K562 (cell line): ENCODE data around the gene DNAL4. TPM values are rescaled to one million over a fixed set of nuclear protein-coding genes. Genes with fewer than 3 reads are reported as not detected.

Source experiments
- ATAC-seq: fragments of 200-7000 bp; cut with Tn5 transposase; 3 replicates; pipeline ENCODE4 v1.9.1; 2020; ENCODE audit warnings: moderate library complexity
- BruUV-seq: library from RNA; stranded (reverse); fragments of 400-500 nt; replicated peaks from 2 replicates; lab custom pipeline; 2021; lab: Mats Ljungman, UMichigan
- CTCF ChIA-PET: fragments of 300-600 bp; formaldehyde crosslinking; extraction: SDS; loops from one replicate; lab custom pipeline; 2021; ENCODE audit warnings: low intra/inter-chr PET ratio; lab: Yijun Ruan, JAX
- POLR2A ChIA-PET: fragments of 300-600, 350-650 bp; sonication (Branson Sonifier 250); formaldehyde crosslinking; extraction: SDS; loops from one replicate; lab custom pipeline; 2021; ENCODE audit warnings: antibody characterized with exemption, inconsistent platforms; lab: Yijun Ruan, JAX
- DNase-seq, 4 experiments: peaks; one replicate each; pipeline versions ENCODE4 v3.0.0 to v3.0.0-alpha.2; 2011 to 2018; ENCODE audit warnings: low spot score in 3 of 4, mixed read lengths in 3 of 4; ENCODE audit errors: extremely low read depth in 1 of 4
- FAIRE-seq: peaks from 2 replicates; lab custom pipeline; 2011; peaks lifted over from hg19 to GRCh38; lab: Jason Lieb, UNC
- H2AFZ ChIP-seq: 2 replicates; pipeline ENCODE4 v1.6.0; 2011; ENCODE audit warnings: low read depth, low read length, control low read depth, inconsistent platforms
- H3K27ac ChIP-seq: fragments of 200-600 bp; 3 replicates; pipeline ENCODE4 v1.8.0; 2011; ENCODE audit warnings: low read depth, mild to moderate bottlenecking, control low read depth, inconsistent platforms, low read length, moderate library complexity, mixed read lengths; ENCODE audit errors: extremely low read depth
- H3K27me3 ChIP-seq, 2 experiments: fragments of 300-600 bp in 1 of 2; 2 replicates in 1 of 2; 3 replicates in 1 of 2; pipeline versions ENCODE4 v1.6.0 to v1.8.0; 2011; ENCODE audit warnings: inconsistent platforms in 2 of 2, low read length in 2 of 2, mild to moderate bottlenecking in 1 of 2, mixed read lengths in 1 of 2, moderate library complexity in 1 of 2; ENCODE audit not compliant: control insufficient read depth in 2 of 2, insufficient read depth in 2 of 2
- H3K36me3 ChIP-seq: fragments of 300-600 bp; 3 replicates; pipeline ENCODE4 v1.8.0; 2011; ENCODE audit warnings: mild to moderate bottlenecking, low read length, inconsistent platforms; ENCODE audit not compliant: control insufficient read depth, insufficient read depth
- H3K4me1 ChIP-seq, 2 experiments: fragments of 200-600 bp in 1 of 2; replicated peaks in 1 of 2; 2 replicates in 1 of 2; 3 replicates in 1 of 2; pipeline versions ENCODE4 v1.5.1 to v1.8.0; 2011; ENCODE audit warnings: inconsistent platforms in 2 of 2, low read length in 2 of 2, mild to moderate bottlenecking in 1 of 2, mixed read lengths in 1 of 2, moderate library complexity in 1 of 2; ENCODE audit not compliant: control insufficient read depth in 2 of 2, insufficient read depth in 2 of 2
- H3K4me2 ChIP-seq: 2 replicates; pipeline ENCODE4 v1.6.1; 2011; ENCODE audit warnings: low read length, control low read depth, inconsistent platforms, mixed read lengths; ENCODE audit not compliant: insufficient read depth
- H3K4me3 ChIP-seq: fragments of 200-600 bp; sonication (generic), shearing (Covaris generic); 2 replicates; pipeline ENCODE4 v1.5.1; 2016; ENCODE audit warnings: control low read depth, inconsistent platforms
- H3K79me2 ChIP-seq: fragments of 200-600 bp; 3 replicates; pipeline ENCODE4 v1.8.0; 2011; ENCODE audit warnings: low read length, inconsistent platforms; ENCODE audit not compliant: control insufficient read depth, insufficient read depth
- H3K9ac ChIP-seq, 2 experiments: 2 replicates each; pipeline versions ENCODE4 v1.6.0 to v1.6.1; 2011; ENCODE audit warnings: low read depth in 2 of 2, low read length in 2 of 2, control low read depth in 1 of 2, inconsistent platforms in 1 of 2, mild to moderate bottlenecking in 1 of 2, mixed read lengths in 1 of 2; ENCODE audit not compliant: insufficient read depth in 1 of 2
- H3K9me1 ChIP-seq: one replicate; pipeline ENCODE4 v1.6.0; 2011; ENCODE audit warnings: inconsistent platforms, mild to moderate bottlenecking, low read length, moderate library complexity; ENCODE audit not compliant: control insufficient read depth, insufficient read depth
- H3K9me3 ChIP-seq: replicated peaks from 2 replicates; pipeline ENCODE4 v1.5.1; 2011; ENCODE audit warnings: low read depth, low read length, inconsistent platforms; ENCODE audit not compliant: control insufficient read depth, insufficient read depth
- H4K20me1 ChIP-seq: replicated peaks from 2 replicates; pipeline ENCODE4 v1.6.1; 2011; ENCODE audit warnings: low read length, inconsistent platforms, mixed read lengths; ENCODE audit not compliant: control insufficient read depth, insufficient read depth
- BRD4 ChIP-seq: fragments of 200-600 bp; sonication (generic); IDR thresholded peaks from 2 replicates; pipeline ENCODE4 v1.6.1; 2017; ENCODE audit warnings: inconsistent platforms
- HMG20B ChIP-seq: fragments of 250-450 bp; sonication (Bioruptor Pico); IDR thresholded peaks from 2 replicates; pipeline ENCODE4 v1.5.0; 2021; ENCODE audit warnings: mild to moderate bottlenecking
- KLF1 ChIP-seq: fragments of 450-650 bp; IDR thresholded peaks from 2 replicates; pipeline ENCODE4 v1.6.1; 2016; ENCODE audit warnings: missing genetic modification characterization, missing compliant biosample characterization
- MBD2 ChIP-seq: sonication (generic); IDR thresholded peaks from 2 replicates; pipeline ENCODE4 v1.6.1; 2016; ENCODE audit warnings: low read depth, borderline replicate concordance
- OTX1 ChIP-seq: fragments of 450-650 bp; formaldehyde crosslinking; IDR thresholded peaks from 2 replicates; pipeline ENCODE4 v1.4.0; 2022; ENCODE audit warnings: mild to moderate bottlenecking
- POLR2A ChIP-seq: fragments of 450-650 bp; conservative IDR thresholded peaks from 2 replicates; pipeline ENCODE4 v1.6.1; 2016
- POLR2G ChIP-seq: fragments of 200-400 bp; formaldehyde crosslinking; IDR thresholded peaks from 2 replicates; pipeline ENCODE4 v1.6.1; 2017; ENCODE audit warnings: low read depth, mild to moderate bottlenecking, antibody characterized with exemption, low read length, moderate library complexity
- SMAD2 ChIP-seq: fragments of 150-350 bp; IDR thresholded peaks from 2 replicates; pipeline ENCODE4 v1.6.1; 2014; ENCODE audit warnings: low read depth, mild to moderate bottlenecking, low read length
- SMAD4 ChIP-seq: fragments of 250-450 bp; sonication (Bioruptor Pico); conservative IDR thresholded peaks from 2 replicates; pipeline ENCODE4 v1.8.0; 2021; ENCODE audit warnings: inconsistent platforms, mild to moderate bottlenecking, moderate library complexity
- SRSF1 ChIP-seq: fragments of 200-400 bp; formaldehyde crosslinking; IDR thresholded peaks from 2 replicates; pipeline ENCODE4 v1.6.1; 2017; ENCODE audit warnings: mild to moderate bottlenecking, low read depth, low read length, moderate library complexity
- TAF9B ChIP-seq: fragments of 450-650 bp; IDR thresholded peaks from 2 replicates; pipeline ENCODE4 v1.6.1; 2018; ENCODE audit warnings: mild to moderate bottlenecking; ENCODE audit not compliant: partially characterized antibody
- ZNF12 ChIP-seq: sonication (generic); formaldehyde crosslinking; IDR thresholded peaks from 2 replicates; pipeline ENCODE4 v1.4.0; 2020; ENCODE audit warnings: mild to moderate bottlenecking, missing genetic modification reagents
- ZNF586 ChIP-seq: fragments of 450-650 bp; formaldehyde crosslinking; conservative IDR thresholded peaks from 2 replicates; pipeline ENCODE4 v1.4.0; 2020; ENCODE audit warnings: mild to moderate bottlenecking, moderate library complexity
- ZNF668 ChIP-seq: fragments of 250-450 bp; sonication (Bioruptor Pico); IDR thresholded peaks from 2 replicates; pipeline ENCODE4 v1.8.0; 2022; ENCODE audit warnings: mild to moderate bottlenecking, inconsistent platforms
- WGBS: fragments of 100-300 bp; shearing (Covaris generic); methylation state at CpG from one replicate; pipeline ENCODE4 v1.1.6; 2016; ENCODE audit warnings: low coverage, mixed read lengths; ENCODE audit not compliant: insufficient coverage; ENCODE audit errors: missing lambda C conversion rate; 5-methylcytosine and 5-hydroxymethylcytosine counted together
- in situ Hi-C: fragments of 300-500 bp; cut with MboI; formaldehyde crosslinking; loops from 4 replicates; pipeline ENCODE4 v1.15.0; 2018; ENCODE audit warnings: inconsistent platforms, mixed read lengths
- intact Hi-C: fragments of 100-400 bp; cut with micrococcal nuclease; formaldehyde crosslinking; loops from 2 replicates; pipeline ENCODE4 v1.14.2; 2022
- polyA plus RNA-seq, 8 experiments: library from polyadenylated mRNA; depleted of rRNA in 4 of 8; stranded (reverse) in 5 of 8; unstranded in 3 of 8; fragments of >200 nt; fragmentation: Nextera tagmentation in 2 of 8; fragmentation: Illumina TruSeq in 1 of 8; extraction: Ambion mirVana in 2 of 8; extraction: Trizol in 1 of 8; gene quantifications; 2 replicates each; pipeline versions ENCODE4 v1.2.1 to v1.2.3, GENCODE V29; 2011 to 2014; ENCODE audit warnings: inconsistent platforms in 1 of 8, missing spikeins in 1 of 8
- total RNA-seq, 7 experiments: library from RNA; depleted of rRNA in 6 of 7; stranded (reverse); fragments of >200 nt in 6 of 7; fragmentation: Illumina TruSeq in 2 of 7; extraction: Trizol in 2 of 7; gene quantifications; 2 replicates each; pipeline versions ENCODE4 v1.2.1 to v1.2.3, GENCODE V29; 2011 to 2021; ENCODE audit warnings: low replicate concordance in 1 of 7

DNAL4 gene
- total and polyA plus RNA-seq, 9 of the 15 experiments (the other 6 are each of a cell fraction or from before 2014, with no cell fraction given): 0.20 to 9.4 (median 5.2) TPM

DNA sequence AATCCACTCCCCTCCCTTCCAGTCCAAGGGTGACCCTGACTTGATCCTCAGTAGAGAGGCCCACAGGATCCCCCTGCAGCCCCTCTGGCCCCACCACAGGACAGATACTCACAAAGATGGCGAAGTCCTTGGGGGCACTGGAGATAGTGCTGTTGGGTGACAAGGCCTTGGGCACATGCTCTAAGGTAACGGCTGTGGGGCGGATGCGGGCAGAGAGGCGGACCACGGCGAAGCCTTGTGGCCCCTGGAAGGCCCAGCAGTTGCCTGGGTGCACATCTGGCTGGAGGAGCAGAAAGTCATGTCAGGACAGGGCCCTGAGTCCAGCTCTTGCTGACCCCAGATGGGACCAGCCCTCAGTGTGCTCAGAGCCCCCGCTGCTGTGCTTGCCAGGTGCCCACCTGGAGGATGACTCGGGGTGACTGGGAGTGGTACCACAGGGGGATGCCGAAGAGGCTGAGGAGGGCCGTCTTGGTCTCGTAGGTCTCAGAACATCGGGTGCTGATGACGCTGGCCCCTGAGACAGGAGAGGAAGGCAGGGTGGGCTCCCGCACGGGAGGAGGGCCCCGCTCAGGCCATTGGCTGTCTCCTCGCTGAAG is 55.4 kb downstream of the DNAL4 start:
- no peak overlapping the region for H3K9ac ChIP-seq
- CTCF ChIA-PET: no interaction called here
- H4K20me1 ChIP-seq: no peaks in the 10 kb centered on the region; the same call in 1 of the 2 replicates
- TF ChIP-seq TAF9B: no peak
- no peak for TF ChIP-seq SRSF1
- TF ChIP-seq KLF1: no peak
- no peak for TF ChIP-seq BRD4
- peak; percentile 19; the same call in 1 of the 2 replicates for TF ChIP-seq POLR2A
- no peak for TF ChIP-seq HMG20B (CRISPR knock-in tag)
- TF ChIP-seq SMAD2: no peak
- TF ChIP-seq SMAD4: no peak
- TF ChIP-seq POLR2G: 0 out of 2 replicates have a peak, but pooled peaks have one; percentile 15
- TF ChIP-seq ZNF12 (CRISPR knock-in tag): no peak
- no peak for TF ChIP-seq OTX1 (CRISPR knock-in tag)
- TF ChIP-seq MBD2: no peak
- no peak for TF ChIP-seq ZNF586 (CRISPR knock-in tag)
- TF ChIP-seq ZNF668 (CRISPR knock-in tag): no peak
- POLR2A ChIA-PET: interaction anchor here (0.6 to 1.4 kb wide), 4 partner anchors 9 to 32 kb away, joined by 3 read pairs; no protein-coding TSS in a partner anchor
- FAIRE-seq (no peak), ATAC-seq (no peak), DNase-seq (no peak)
- no peaks in the 10 kb centered on the region for H3K27me3 ChIP-seq
- in situ Hi-C loops: no loop called here
- H3K9me3 ChIP-seq: no peaks in the 10 kb centered on the region
- peaks cover 93% of the 10 kb centered on the region for H3K36me3 ChIP-seq
- no peak overlapping the region for H3K4me3 ChIP-seq
- 98% methylated on average over 6 of the region's 18 CpGs for WGBS
- peaks cover 0 to 4% of the 10 kb centered on the region in 2 experiments; a peak in 1 of 5 replicates for H3K4me1 ChIP-seq
- H2AFZ ChIP-seq: no peak overlapping the region
- no TSS peak for BruUV-seq
- no peaks in the 10 kb centered on the region for H3K79me2 ChIP-seq
- H3K9me1 ChIP-seq: no peaks in the 10 kb centered on the region
- intact Hi-C loops: no loop called here
- no peak overlapping the region for H3K27ac ChIP-seq
- H3K4me2 ChIP-seq: no peak overlapping the region
